H1 (cell line): ENCODE results near the gene IL18R1. TPM values are rescaled to one million over a fixed set of nuclear protein-coding genes. Genes with fewer than 3 reads are reported as not detected.

Experiments
- JUN ChIP-seq: IDR thresholded peaks from 2 replicates; pipeline ENCODE4 v1.6.1; 2011; ENCODE audit warnings: low read depth, mild to moderate bottlenecking, improper control_type of control experiment, low read length
- POU5F1 ChIP-seq: IDR thresholded peaks from 2 replicates; pipeline ENCODE4 v1.6.1; 2011; ENCODE audit warnings: low read depth, mild to moderate bottlenecking, low read length, moderate library complexity
- polyA plus RNA-seq, 7 experiments: library from polyadenylated mRNA; depleted of rRNA in 3 of 7; stranded (reverse) in 5 of 7; unstranded in 2 of 7; fragments of >200 nt in 5 of 7; fragments of 200-250 nt in 2 of 7; gene quantifications; 1 replicate in 5 of 7; 2 replicates in 1 of 7; 4 replicates in 1 of 7; pipeline versions ENCODE4 v1.2.1 to v1.2.3, GENCODE V29; 2011 to 2013; ENCODE audit warnings: missing spikeins in 2 of 7, mixed read lengths in 2 of 7
- total RNA-seq: library from RNA; stranded (reverse); fragmentation: NEBNext Ultra II Directional; extraction: Animal tissue kit (Norgen Biotek cat#: 25700); gene quantifications from 2 replicates; pipeline ENCODE4 v1.2.1, GENCODE V29; 2021

IL18R1 gene
- total and polyA plus RNA-seq, 2 of the 8 experiments (the other 6 are each of a cell fraction or from before 2014, with no cell fraction given) = 0.54 TPM; not detected in 1

DNA sequence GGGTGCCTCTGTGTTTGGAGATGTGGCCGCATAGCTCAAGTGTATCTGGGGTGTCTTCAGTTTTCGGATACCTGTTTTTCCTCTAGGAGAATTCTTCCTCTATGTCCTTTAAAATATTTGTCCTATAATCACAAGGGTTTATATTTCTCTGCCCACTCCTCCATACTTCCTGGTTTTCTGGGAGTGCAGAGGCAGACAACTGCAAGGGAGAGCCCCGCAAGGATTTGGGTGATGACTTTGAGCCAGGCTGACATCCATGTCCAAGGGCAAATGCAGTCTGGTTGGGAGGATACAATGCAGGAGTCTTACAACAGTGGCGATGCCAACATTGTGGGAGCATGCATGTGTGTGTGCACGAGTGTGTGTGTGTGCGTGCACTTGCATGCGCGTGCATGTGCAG, 42.1 kb upstream of the IL18R1 start (continued):
- no peak for TF ChIP-seq POU5F1
- TF ChIP-seq JUN = no peak
